HepG2 (cell line): Measurements from ENCODE around the gene MICA. TPM values are rescaled to one million over a fixed set of nuclear protein-coding genes. Genes with fewer than 3 reads are reported as not detected.

ENCODE experiments used
- FOXA1 ChIP-seq, 2 experiments: fragments of 450-650 bp in 1 of 2; sonication (generic) in 1 of 2; formaldehyde crosslinking in 1 of 2; IDR thresholded peaks; 2 replicates each; pipeline versions ENCODE4 v1.4.0 to v1.6.1; 2016 to 2020; ENCODE audit warnings: missing genetic modification reagents in 1 of 2
- MAFK ChIP-seq, 2 experiments: IDR thresholded peaks in 1 of 2; conservative IDR thresholded peaks in 1 of 2; 2 replicates each; pipeline ENCODE4 v1.6.1; 2011; ENCODE audit warnings: improper control_type of control experiment in 2 of 2, low read length in 2 of 2
- MXI1 ChIP-seq: IDR thresholded peaks from 3 replicates; pipeline ENCODE4 v1.6.1; 2012; ENCODE audit warnings: low read depth, low read length, inconsistent platforms, borderline replicate concordance
- NAIF1 ChIP-seq: sonication (generic); formaldehyde crosslinking; IDR thresholded peaks from 2 replicates; pipeline ENCODE4 v1.5.0; 2020; ENCODE audit warnings: mild to moderate bottlenecking, missing genetic modification reagents, borderline replicate concordance
- PAWR ChIP-seq: sonication (generic); formaldehyde crosslinking; IDR thresholded peaks from 2 replicates; pipeline ENCODE4 v1.4.0; 2020; ENCODE audit warnings: missing genetic modification reagents, mild to moderate bottlenecking, borderline replicate concordance
- POGZ ChIP-seq: sonication (generic); formaldehyde crosslinking; IDR thresholded peaks from 2 replicates; pipeline ENCODE4 v1.4.0; 2020; ENCODE audit warnings: mild to moderate bottlenecking, missing genetic modification reagents
- SIN3A ChIP-seq: IDR thresholded peaks from 2 replicates; pipeline ENCODE4 v1.6.1; 2011; ENCODE audit warnings: low read depth, mild to moderate bottlenecking, control low read depth, low read length, borderline replicate concordance
- SIN3B ChIP-seq: fragments of 150-350 bp; IDR thresholded peaks from 2 replicates; pipeline ENCODE4 v1.6.1; 2014; ENCODE audit warnings: low read length
- SNRNP70 ChIP-seq: fragments of 200-400 bp; formaldehyde crosslinking; IDR thresholded peaks from 2 replicates; pipeline ENCODE4 v1.6.1; 2017; ENCODE audit warnings: mild to moderate bottlenecking, low read depth, low read length, moderate library complexity
- U2AF2 ChIP-seq: fragments of 200-400 bp; formaldehyde crosslinking; IDR thresholded peaks from 2 replicates; pipeline ENCODE4 v1.6.1; 2017; ENCODE audit warnings: low read depth, mild to moderate bottlenecking, low read length
- ZFP36L1 ChIP-seq: sonication (generic); formaldehyde crosslinking; IDR thresholded peaks from 2 replicates; pipeline ENCODE4 v1.8.0; 2022; ENCODE audit warnings: mild to moderate bottlenecking, missing genetic modification reagents, moderate library complexity
- ZKSCAN1 ChIP-seq: fragments of 150-350 bp; IDR thresholded peaks from 2 replicates; pipeline ENCODE4 v1.6.1; 2014; ENCODE audit warnings: low read length
- ZNF335 ChIP-seq: sonication (generic); formaldehyde crosslinking; IDR thresholded peaks from 2 replicates; pipeline ENCODE4 v1.4.0; 2020; ENCODE audit warnings: missing genetic modification reagents
- ZNF792 ChIP-seq: IDR thresholded peaks from 2 replicates; pipeline ENCODE4 v1.6.1; 2016
- polyA plus RNA-seq, 8 experiments: library from polyadenylated mRNA; depleted of rRNA in 3 of 8; stranded (reverse) in 7 of 8; unstranded in 1 of 8; fragments of >200 nt; fragmentation: Illumina TruSeq in 4 of 8; extraction: Trizol in 4 of 8; gene quantifications; 2 replicates each; pipeline versions ENCODE4 v1.2.1 to v1.2.3, GENCODE V29; 2011 to 2016; ENCODE audit warnings: low read depth in 4 of 8, missing spikeins in 1 of 8, mixed read lengths in 1 of 8; ENCODE audit not compliant: insufficient read depth in 1 of 8
- total RNA-seq, 5 experiments: library from RNA; depleted of rRNA; stranded (reverse); fragments of >200 nt; fragmentation: Illumina TruSeq; extraction: Trizol; gene quantifications; 2 replicates each; pipeline ENCODE4 v1.2.3, GENCODE V29; 2016; ENCODE audit warnings: low read depth in 1 of 5
- TF ChIP-seq, protein P1 (sequence below): sonication (generic); formaldehyde crosslinking; IDR thresholded peaks from 2 replicates; pipeline ENCODE4 v1.4.0; 2020; ENCODE audit warnings: missing genetic modification reagents, borderline replicate concordance
- TF ChIP-seq, protein P2 (sequence below): sonication (generic); formaldehyde crosslinking; conservative IDR thresholded peaks from 2 replicates; pipeline ENCODE4 v1.8.1; 2023; ENCODE audit warnings: missing genetic modification reagents
- TF ChIP-seq, protein P3 (sequence below): sonication (generic); formaldehyde crosslinking; IDR thresholded peaks from one replicate; pipeline ENCODE4 v1.5.1; 2020; ENCODE audit warnings: mild to moderate bottlenecking, missing genetic modification reagents; ENCODE audit errors: not compliant biosample characterization

Gene MICA
- total and polyA plus RNA-seq, 2 of the 13 experiments (the other 11 are each of a cell fraction or from before 2014, with no cell fraction given), result 21.6 to 38.1 TPM

DNA sequence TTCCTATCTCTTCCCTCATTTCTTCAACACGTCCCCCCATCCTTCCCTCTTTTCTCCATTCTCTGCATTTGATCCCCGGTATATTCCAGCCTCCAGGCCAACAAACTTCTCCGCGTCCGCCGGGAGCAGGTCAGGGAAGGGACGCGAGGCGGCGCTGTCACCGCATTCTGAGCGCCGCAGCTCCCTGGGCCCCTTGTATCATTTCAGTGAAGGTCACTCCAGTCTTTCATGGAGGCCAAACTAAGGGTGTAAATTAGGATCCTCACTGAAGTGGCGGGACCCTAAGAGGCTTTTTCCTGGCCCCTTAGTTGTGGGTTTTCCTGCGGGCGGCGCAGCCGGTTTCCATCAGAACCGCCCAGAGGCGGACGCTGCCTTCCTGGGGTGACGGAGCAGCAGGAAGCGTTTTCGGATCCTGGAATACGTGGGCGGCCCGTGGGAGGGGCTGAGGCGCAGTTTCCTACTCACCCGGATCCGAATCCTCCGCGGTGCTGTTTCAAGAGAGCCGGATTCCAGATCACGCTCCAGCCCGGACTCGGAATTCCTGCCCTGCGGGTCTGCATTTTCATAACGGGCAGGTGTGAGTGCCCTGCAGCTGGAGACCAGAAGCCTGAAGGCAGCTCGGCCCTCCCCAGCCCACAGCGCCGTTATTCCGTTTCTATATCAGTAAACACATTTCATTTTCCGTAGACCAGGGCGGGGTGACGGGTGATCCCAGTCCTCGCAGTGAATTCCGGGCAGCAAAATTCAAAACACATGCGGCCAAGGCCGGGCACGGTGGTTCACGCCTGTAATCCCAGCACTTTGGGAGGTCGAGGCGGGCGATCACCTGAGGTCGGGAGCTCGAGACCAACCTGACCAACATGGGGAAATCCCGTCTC lies 3.6 kb upstream of the MICA start (continued):
- TF ChIP-seq MAFK (conservative IDR thresholded peaks at IDR 0.05 in 1 of 2, IDR thresholded peaks at IDR 0.05 in 1 of 2; ENCODE audit: low read length in 2 of 2) (no peak), NAIF1 (CRISPR knock-in tag) (0 out of 2 replicates have a peak, but pooled peaks have one; percentile 4), ZFP36L1 (CRISPR knock-in tag) (no peak; the same call in 1 of the 2 replicates), ZNF335 (CRISPR knock-in tag) (no peak), POGZ (CRISPR knock-in tag) (no peak), U2AF2 (peak; percentile 78; the same call in 1 of the 2 replicates), FOXA1 (IDR thresholded peaks at IDR 0.05) (no peak), FOXA1 (CRISPR knock-in tag; IDR thresholded peaks at IDR 0.05) (0 out of 2 replicates have a peak, but pooled peaks have one; percentile 5), SIN3A (peak; percentile 65; the same call in 1 of the 2 replicates), ZNF792 (CRISPR knock-in tag) (peak; percentile 57; the same call in 1 of the 2 replicates), MXI1 (peak; percentile 35; the same call in 1 of the 3 replicates), SNRNP70 (no peak), SIN3B (no peak), PAWR (CRISPR knock-in tag) (no peak), ZKSCAN1 (no peak)
- TF ChIP-seq, protein P1, sequence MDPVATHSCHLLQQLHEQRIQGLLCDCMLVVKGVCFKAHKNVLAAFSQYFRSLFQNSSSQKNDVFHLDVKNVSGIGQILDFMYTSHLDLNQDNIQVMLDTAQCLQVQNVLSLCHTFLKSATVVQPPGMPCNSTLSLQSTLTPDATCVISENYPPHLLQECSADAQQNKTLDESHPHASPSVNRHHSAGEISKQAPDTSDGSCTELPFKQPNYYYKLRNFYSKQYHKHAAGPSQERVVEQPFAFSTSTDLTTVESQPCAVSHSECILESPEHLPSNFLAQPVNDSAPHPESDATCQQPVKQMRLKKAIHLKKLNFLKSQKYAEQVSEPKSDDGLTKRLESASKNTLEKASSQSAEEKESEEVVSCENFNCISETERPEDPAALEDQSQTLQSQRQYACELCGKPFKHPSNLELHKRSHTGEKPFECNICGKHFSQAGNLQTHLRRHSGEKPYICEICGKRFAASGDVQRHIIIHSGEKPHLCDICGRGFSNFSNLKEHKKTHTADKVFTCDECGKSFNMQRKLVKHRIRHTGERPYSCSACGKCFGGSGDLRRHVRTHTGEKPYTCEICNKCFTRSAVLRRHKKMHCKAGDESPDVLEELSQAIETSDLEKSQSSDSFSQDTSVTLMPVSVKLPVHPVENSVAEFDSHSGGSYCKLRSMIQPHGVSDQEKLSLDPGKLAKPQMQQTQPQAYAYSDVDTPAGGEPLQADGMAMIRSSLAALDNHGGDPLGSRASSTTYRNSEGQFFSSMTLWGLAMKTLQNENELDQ, result no peak
- TF ChIP-seq, protein P2, sequence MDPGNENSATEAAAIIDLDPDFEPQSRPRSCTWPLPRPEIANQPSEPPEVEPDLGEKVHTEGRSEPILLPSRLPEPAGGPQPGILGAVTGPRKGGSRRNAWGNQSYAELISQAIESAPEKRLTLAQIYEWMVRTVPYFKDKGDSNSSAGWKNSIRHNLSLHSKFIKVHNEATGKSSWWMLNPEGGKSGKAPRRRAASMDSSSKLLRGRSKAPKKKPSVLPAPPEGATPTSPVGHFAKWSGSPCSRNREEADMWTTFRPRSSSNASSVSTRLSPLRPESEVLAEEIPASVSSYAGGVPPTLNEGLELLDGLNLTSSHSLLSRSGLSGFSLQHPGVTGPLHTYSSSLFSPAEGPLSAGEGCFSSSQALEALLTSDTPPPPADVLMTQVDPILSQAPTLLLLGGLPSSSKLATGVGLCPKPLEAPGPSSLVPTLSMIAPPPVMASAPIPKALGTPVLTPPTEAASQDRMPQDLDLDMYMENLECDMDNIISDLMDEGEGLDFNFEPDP (CRISPR knock-in tag), result 0 out of 2 replicates have a peak, but pooled peaks have one; percentile 42
- TF ChIP-seq, protein P3, sequence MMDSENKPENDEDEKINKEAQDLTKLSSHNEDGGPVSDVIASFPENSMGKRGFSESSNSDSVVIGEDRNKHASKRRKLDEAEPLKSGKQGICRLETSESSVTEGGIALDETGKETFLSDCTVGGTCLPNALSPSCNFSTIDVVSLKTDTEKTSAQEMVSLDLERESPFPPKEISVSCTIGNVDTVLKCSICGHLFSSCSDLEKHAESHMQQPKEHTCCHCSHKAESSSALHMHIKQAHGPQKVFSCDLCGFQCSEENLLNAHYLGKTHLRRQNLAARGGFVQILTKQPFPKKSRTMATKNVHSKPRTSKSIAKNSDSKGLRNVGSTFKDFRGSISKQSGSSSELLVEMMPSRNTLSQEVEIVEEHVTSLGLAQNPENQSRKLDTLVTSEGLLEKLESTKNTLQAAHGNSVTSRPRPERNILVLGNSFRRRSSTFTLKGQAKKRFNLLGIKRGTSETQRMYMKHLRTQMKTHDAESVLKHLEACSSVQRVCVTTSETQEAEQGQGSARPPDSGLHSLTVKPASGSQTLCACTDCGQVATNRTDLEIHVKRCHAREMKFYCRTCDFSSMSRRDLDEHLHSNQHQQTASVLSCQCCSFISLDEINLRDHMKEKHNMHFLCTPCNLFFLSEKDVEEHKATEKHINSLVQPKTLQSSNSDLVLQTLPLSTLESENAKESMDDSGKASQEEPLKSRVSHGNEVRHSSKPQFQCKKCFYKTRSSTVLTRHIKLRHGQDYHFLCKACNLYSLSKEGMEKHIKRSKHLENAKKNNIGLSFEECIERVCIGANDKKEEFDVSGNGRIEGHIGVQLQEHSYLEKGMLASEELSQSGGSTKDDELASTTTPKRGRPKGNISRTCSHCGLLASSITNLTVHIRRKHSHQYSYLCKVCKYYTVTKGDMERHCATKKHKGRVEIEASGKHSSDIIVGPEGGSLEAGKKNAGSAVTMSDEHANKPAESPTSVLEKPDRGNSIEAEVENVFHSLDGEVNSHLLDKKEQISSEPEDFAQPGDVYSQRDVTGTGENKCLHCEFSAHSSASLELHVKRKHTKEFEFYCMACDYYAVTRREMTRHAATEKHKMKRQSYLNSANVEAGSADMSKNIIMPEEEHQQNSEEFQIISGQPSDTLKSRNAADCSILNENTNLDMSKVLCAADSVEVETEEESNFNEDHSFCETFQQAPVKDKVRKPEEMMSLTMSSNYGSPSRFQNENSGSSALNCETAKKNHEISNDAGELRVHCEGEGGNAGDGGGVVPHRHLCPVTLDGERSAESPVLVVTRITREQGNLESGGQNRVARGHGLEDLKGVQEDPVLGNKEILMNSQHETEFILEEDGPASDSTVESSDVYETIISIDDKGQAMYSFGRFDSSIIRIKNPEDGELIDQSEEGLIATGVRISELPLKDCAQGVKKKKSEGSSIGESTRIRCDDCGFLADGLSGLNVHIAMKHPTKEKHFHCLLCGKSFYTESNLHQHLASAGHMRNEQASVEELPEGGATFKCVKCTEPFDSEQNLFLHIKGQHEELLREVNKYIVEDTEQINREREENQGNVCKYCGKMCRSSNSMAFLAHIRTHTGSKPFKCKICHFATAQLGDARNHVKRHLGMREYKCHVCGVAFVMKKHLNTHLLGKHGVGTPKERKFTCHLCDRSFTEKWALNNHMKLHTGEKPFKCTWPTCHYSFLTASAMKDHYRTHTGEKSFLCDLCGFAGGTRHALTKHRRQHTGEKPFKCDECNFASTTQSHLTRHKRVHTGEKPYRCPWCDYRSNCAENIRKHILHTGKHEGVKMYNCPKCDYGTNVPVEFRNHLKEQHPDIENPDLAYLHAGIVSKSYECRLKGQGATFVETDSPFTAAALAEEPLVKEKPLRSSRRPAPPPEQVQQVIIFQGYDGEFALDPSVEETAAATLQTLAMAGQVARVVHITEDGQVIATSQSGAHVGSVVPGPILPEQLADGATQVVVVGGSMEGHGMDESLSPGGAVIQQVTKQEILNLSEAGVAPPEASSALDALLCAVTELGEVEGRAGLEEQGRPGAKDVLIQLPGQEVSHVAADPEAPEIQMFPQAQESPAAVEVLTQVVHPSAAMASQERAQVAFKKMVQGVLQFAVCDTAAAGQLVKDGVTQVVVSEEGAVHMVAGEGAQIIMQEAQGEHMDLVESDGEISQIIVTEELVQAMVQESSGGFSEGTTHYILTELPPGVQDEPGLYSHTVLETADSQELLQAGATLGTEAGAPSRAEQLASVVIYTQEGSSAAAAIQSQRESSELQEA (CRISPR knock-in tag), result no peak
